ENCODE data around the gene CCDC74A. TPM values are rescaled to one million over a fixed set of nuclear protein-coding genes. Genes with fewer than 3 reads are reported as not detected.
A peak's percentile ranks its signal among the peaks of the same experiment; 100 is the strongest.
"Not testable (repeated sequence)": the region's sequence is repeated elsewhere in the genome, so short reads cannot be mapped to it uniquely, and the experiment has no call there.

The CCDC74A gene
- total and polyA plus RNA-seq, 7 donors: 0.16 to 0.51 (median 0.18) TPM; not detected in 3

DNA sequence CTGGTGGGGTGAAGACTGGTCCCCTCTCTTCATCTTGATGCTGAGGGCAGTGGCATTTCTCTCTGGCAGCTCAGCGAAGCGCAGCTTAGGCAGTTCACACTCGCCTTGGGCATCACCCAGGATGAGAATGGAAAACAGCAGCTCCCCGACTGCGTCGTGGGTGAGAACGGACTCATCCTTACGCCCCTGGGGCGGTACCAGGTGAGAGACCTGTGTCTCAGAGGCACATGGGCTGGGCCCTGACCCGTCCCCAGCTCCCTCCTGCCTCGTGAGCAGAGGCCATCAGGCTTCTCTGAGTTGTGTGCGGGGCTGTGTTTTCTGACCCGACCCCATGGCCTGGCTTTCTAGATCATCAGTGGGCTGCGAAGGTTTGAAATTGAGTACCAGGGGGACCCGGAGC lies 8.2 kb upstream of the CCDC74A start:
- intact Hi-C loops (cut with DNase I): no loop called here
- H3K36me3 ChIP-seq (ENCODE audit: insufficient read depth in 1 of 2, low read depth in 1 of 2): peaks cover 4 to 36% of the 10 kb centered on the region in 2 donors

DNA sequence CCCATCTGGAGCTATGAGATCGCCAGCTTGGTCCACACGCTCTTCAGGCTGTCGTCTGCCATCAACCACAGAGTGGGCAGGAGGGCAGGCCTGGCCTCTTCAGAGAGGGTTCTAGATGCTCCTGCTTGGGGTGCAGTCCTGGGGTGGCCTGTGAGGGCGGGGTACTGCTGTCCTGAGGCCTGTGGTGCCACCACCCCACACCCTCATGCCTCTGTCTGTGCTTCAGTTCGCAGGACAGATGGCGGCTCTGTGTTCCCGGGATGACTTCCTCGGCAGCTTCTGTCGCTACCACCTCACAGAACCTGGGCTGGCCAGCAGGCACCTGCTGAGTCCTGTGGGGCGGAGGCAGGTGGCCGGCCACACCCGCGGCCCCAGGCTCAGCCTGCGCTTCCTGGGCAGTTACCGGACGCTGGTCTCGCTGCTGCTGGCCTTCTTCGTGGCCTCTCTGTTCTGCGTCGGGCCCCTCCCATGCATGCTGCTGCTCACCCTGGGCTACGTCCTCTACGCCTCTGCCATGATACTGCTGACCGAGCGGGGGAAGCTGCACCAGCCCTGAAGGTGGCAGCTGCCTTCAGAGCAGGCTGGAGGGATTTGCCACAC lies 7.7 kb upstream of the CCDC74A start:
- H3K4me3 ChIP-seq; H3K9me3 ChIP-seq; H3K27ac ChIP-seq; intact Hi-C loops (cut with DNase I); H3K27me3 ChIP-seq (ENCODE audit: insufficient read depth in 3 of 3, low read length in 2 of 3); H3K4me1 ChIP-seq; ATAC-seq; DNase-seq: not testable (repeated sequence)
- H3K36me3 ChIP-seq (ENCODE audit: insufficient read depth in 1 of 2, low read depth in 1 of 2): peaks cover 4 to 33% of the 10 kb centered on the region in 2 donors
- 80 to 90% (median 86%) methylated on average over 14 to 24 of the region's 24 CpGs for WGBS, 3 donors

More for the DNA sequence above, 8.2 kb upstream of the CCDC74A start:
- TF ChIP-seq, protein P1, sequence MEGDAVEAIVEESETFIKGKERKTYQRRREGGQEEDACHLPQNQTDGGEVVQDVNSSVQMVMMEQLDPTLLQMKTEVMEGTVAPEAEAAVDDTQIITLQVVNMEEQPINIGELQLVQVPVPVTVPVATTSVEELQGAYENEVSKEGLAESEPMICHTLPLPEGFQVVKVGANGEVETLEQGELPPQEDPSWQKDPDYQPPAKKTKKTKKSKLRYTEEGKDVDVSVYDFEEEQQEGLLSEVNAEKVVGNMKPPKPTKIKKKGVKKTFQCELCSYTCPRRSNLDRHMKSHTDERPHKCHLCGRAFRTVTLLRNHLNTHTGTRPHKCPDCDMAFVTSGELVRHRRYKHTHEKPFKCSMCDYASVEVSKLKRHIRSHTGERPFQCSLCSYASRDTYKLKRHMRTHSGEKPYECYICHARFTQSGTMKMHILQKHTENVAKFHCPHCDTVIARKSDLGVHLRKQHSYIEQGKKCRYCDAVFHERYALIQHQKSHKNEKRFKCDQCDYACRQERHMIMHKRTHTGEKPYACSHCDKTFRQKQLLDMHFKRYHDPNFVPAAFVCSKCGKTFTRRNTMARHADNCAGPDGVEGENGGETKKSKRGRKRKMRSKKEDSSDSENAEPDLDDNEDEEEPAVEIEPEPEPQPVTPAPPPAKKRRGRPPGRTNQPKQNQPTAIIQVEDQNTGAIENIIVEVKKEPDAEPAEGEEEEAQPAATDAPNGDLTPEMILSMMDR (IDR thresholded peaks at IDR 0.05): no peak
- 94 to 97% (median 96%) methylated on average over 12 to 15 of the region's 15 CpGs for WGBS, 3 donors
- no peaks in the 10 kb centered on the region for H3K9me3 ChIP-seq
- H3K4me3 ChIP-seq: no peak overlapping the region
- no peaks in the 10 kb centered on the region for H3K4me1 ChIP-seq
- H3K27ac ChIP-seq: no peak overlapping the region
- DNase-seq (no peak), ATAC-seq (no peak)
- no peaks in the 10 kb centered on the region for H3K27me3 ChIP-seq (ENCODE audit: insufficient read depth in 3 of 3, low read length in 2 of 3)

DNA sequence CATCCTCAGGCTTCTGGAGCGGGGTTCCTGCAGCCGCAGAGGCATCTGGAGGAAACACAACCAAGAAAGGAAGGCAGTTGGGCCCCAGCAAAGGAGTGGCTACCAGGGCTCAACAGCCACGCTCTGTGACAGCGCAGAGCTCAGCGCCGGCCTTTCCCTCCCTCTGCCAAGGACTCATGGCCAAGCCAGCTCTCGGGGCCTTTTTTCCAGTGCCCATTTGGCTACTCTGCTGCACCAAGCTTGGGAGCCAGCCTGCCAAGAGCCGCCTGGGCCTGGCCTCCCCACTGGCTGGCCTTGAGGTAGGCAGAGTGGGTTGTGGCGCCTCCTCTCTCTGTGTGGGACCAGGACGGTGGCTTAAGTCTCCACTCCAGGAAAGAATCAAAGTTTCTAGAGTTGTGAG lies 7.2 kb upstream of the CCDC74A start:
- Histone ChIP-seq H3K9me3 (no peaks in the 10 kb centered on the region), H3K27ac (no peak overlapping the region), H3K27me3 (ENCODE audit: insufficient read depth in 3 of 3, low read length in 2 of 3) (no peaks in the 10 kb centered on the region), H3K4me1 (no peaks in the 10 kb centered on the region), H3K4me3 (no peak overlapping the region), H3K36me3 (ENCODE audit: insufficient read depth in 1 of 2, low read depth in 1 of 2) (peaks cover 4 to 33% of the 10 kb centered on the region in 2 donors)
- DNase-seq (peak in 1 of 2 donors; percentile 45), ATAC-seq (no peak)
- WGBS, 3 donors: 31 to 75% (median 64%) methylated on average over 9 to 10 of the region's 10 CpGs
- intact Hi-C loops (cut with DNase I): no loop called here
- TF ChIP-seq, protein P1 (IDR thresholded peaks at IDR 0.05): no peak

DNA sequence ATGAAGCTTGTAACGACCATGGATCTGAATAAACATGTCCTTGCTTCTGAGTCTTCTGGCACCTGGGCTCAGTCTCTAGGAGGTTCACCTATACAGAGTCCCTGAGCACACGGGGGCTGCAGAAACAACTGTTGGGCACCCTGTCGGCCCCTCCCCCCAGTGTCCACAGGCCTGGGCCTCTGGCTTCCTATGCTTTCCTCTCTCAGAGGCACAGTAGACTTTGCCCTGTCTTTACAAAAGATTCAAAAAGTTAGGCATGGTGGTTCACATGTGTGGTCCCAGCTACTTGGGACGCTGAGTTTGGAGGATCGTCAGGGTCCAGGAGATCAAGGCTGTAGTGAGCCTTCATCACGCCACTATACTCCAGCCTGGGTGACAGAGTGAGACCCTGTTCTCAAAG lies 6.2 kb upstream of the CCDC74A start:
- H3K9me3 ChIP-seq; DNase-seq; ATAC-seq; H3K27ac ChIP-seq; H3K4me1 ChIP-seq; H3K4me3 ChIP-seq; intact Hi-C loops (cut with DNase I); H3K27me3 ChIP-seq (ENCODE audit: insufficient read depth in 3 of 3, low read length in 2 of 3): not testable (repeated sequence)
- WGBS, 3 donors: 77 to 83% (median 79%) methylated on average over 5 to 6 of the region's 6 CpGs
- peaks cover 4 to 32% of the 10 kb centered on the region in 2 donors for H3K36me3 ChIP-seq (ENCODE audit: insufficient read depth in 1 of 2, low read depth in 1 of 2)

DNA sequence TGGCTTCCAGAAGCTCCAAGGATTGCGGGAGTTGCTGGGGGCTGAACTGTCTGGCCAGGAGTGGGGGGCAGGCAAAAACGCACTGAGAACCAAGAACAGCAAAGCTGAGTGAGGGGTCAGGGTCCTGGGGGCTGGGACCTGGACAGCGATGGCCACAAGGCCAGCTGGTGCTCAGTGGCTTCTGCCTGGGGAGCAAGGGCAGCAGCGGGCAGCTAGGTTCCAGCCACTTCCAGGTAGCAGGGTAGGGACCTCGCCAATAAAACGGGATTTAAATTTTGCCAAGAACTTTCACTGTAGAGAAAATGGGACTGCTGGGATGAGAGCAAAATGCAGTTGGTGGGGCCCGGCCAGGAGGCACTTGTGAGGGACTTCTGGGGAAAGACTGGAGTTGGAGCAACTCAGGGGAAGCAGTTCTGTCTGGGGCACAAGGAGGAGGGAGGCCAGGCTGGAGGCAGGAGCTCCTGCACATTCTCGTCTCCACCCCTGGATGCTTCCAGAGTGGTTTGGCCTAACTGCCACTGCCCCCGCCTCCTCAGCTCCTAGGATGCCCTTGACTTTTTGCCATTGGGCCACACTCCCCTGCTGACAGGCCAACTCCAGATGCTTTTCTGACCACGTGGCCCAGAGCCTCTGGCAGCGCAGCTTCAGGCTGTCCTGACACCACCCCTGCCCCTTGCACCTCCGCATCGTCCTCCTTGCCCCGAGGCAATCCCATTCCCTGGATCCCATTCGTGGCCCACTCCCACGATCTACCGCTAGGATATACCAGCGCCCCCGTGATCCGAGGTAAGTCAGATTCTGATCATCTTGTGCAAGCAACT lies 5.5 kb upstream of the CCDC74A start:
- Histone ChIP-seq H3K27ac (no peak overlapping the region), H3K27me3 (ENCODE audit: insufficient read depth in 3 of 3, low read length in 2 of 3) (no peaks in the 10 kb centered on the region), H3K36me3 (ENCODE audit: insufficient read depth in 1 of 2, low read depth in 1 of 2) (peaks cover 4 to 25% of the 10 kb centered on the region in 2 donors), H3K9me3 (no peaks in the 10 kb centered on the region), H3K4me3 (no peak overlapping the region), H3K4me1 (no peaks in the 10 kb centered on the region)
- DNase-seq (peak; percentile 39 to 50), ATAC-seq (peak; percentile 73 to 89 (median 80))
- intact Hi-C loops (cut with DNase I): no loop called here
- TF ChIP-seq, protein P1 (IDR thresholded peaks at IDR 0.05): no peak
- 50 to 62% (median 55%) methylated on average over 20 of the region's 20 CpGs for WGBS, 3 donors

DNA sequence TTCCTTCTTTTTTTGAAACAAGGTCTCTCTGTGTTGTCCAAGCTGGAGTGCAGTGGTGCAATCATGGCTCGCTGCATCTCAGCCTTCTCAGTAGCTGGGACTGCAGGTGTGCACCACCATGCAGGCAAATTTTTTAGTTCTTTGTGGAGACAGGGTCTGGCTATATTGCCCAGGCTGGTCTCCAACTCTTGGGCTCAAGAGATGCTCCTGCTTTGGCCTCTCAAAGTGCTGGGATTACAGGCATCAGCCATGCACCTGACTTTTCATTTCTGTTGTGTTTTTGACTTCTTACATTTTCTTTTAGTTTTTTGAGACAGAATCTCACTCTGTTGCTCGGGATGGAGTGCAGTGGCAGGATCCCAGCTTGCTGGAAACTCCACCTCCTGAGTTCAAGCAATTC lies 2.4 kb upstream of the CCDC74A start:
- ATAC-seq; H3K4me1 ChIP-seq; H3K27ac ChIP-seq; H3K4me3 ChIP-seq; H3K36me3 ChIP-seq (ENCODE audit: insufficient read depth in 1 of 2, low read depth in 1 of 2); DNase-seq; H3K27me3 ChIP-seq (ENCODE audit: insufficient read depth in 3 of 3, low read length in 2 of 3); intact Hi-C loops (cut with DNase I); H3K9me3 ChIP-seq: not testable (repeated sequence)
- 88 to 94% (median 94%) methylated on average over 2 of the region's 2 CpGs for WGBS, 3 donors

DNA sequence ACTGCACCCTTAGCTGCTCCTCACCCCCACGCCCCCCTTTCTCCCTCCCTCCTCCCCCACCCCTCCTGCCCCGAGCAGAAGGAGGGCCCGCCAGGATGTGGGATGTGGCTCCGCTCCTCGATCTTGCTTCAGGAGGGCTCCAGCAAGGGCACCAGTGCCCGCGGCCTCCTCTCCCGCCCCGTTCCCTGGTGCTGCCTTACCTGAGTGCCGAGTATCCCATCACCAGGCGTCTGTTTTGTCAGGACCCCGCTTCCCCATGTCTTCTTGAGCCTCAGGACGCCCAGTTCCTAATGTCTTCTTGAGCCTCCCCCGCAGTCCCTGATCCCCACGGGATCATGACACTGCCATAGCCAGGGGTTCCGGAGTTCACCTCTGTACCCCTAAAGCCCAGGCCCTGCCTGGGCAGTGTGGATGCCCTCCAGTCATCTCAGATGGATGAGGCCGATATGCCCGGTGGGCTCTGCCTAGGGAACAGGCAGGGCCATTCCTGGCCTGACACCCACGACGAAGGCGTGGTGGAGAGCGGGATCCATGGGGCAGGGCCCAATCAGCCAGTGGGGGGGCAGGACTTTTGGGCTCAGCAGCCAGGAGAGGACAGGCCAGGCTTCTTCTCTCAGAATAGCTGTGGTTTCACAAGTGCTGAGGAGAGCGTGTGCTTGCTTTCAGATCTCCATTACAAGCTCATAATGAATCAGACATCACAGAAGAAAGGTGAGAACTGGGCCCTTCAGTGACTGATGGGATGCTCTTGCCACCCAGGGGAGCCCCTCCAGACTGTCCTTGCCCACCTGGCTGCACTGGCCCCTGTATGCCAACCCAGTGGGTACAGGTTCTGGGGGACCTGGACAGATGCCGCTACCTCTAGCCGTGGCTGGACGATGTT lies 1.5 kb downstream of the CCDC74A start:
- ATAC-seq: peak in 1 of 4 donors; percentile 18
- peak in 1 of 2 donors; percentile 2 for DNase-seq

More for the DNA sequence above, 1.5 kb downstream of the CCDC74A start:
- peak overlapping the region; percentile 55 for H3K4me3 ChIP-seq
- intact Hi-C loops (cut with DNase I); H3K9me3 ChIP-seq; H3K36me3 ChIP-seq (ENCODE audit: insufficient read depth in 1 of 2, low read depth in 1 of 2); H3K27me3 ChIP-seq (ENCODE audit: insufficient read depth in 3 of 3, low read length in 2 of 3); H3K4me1 ChIP-seq; H3K27ac ChIP-seq: not testable (repeated sequence)
- WGBS, 3 donors: 72 to 78% (median 77%) methylated on average over 23 to 25 of the region's 26 CpGs
